H1 (cell line): ENCODE data around the gene PCNX1. TPM values are rescaled to one million over a fixed set of nuclear protein-coding genes. Genes with fewer than 3 reads are reported as not detected.

Experiments
- CTCF ChIA-PET: fragments of 300-600 bp; sonication (Branson Sonifier 250); formaldehyde crosslinking; loops from one replicate; lab custom pipeline; 2021; ENCODE audit not compliant: partially characterized antibody; lab: Charles Lee
- POLR2A ChIA-PET: fragments of 300-600 bp; sonication (Branson Sonifier 250); formaldehyde crosslinking; loops from one replicate; lab custom pipeline; 2021; ENCODE audit warnings: inconsistent platforms; ENCODE audit not compliant: partially characterized antibody; lab: Charles Lee
- DNase-seq, 2 experiments: peaks; one replicate each; pipeline versions ENCODE4 v3.0.0 to v3.0.0-alpha.2; 2010 to 2022; ENCODE audit warnings: low spot score in 2 of 2, low read depth in 1 of 2, mixed read lengths in 1 of 2
- FAIRE-seq: peaks from 2 replicates; lab custom pipeline; 2011; peaks lifted over from hg19 to GRCh38; lab: Jason Lieb, UNC
- H2AFZ ChIP-seq: 2 replicates; pipeline ENCODE4 v1.8.1; 2012; ENCODE audit warnings: low read length, inconsistent platforms
- H2AK5ac ChIP-seq: 2 replicates; pipeline ENCODE4 v1.6.1; 2013; ENCODE audit warnings: low read depth, low read length
- H2BK120ac ChIP-seq: replicated peaks from 2 replicates; pipeline ENCODE3; 2013; ENCODE audit warnings: low read depth, low read length, inconsistent platforms
- H2BK12ac ChIP-seq: 2 replicates; pipeline ENCODE4 v1.6.1; 2013; ENCODE audit warnings: low read depth, low read length
- H2BK15ac ChIP-seq: 2 replicates; pipeline ENCODE4 v1.6.1; 2013; ENCODE audit warnings: low read length
- H2BK20ac ChIP-seq: 2 replicates; pipeline ENCODE4 v1.6.1; 2013; ENCODE audit warnings: low read length
- H2BK5ac ChIP-seq: 2 replicates; pipeline ENCODE4 v1.6.1; 2013; ENCODE audit warnings: low read depth, low read length
- H3K14ac ChIP-seq: 2 replicates; pipeline ENCODE4 v1.6.1; 2013; ENCODE audit warnings: inconsistent platforms; ENCODE audit not compliant: insufficient read length
- H3K18ac ChIP-seq: 2 replicates; pipeline ENCODE4 v1.6.1; 2013; ENCODE audit warnings: low read length; ENCODE audit errors: extremely low read depth
- H3K23ac ChIP-seq: 2 replicates; pipeline ENCODE4 v1.6.1; 2013; ENCODE audit warnings: inconsistent platforms; ENCODE audit not compliant: insufficient read length
- H3K23me2 ChIP-seq: 2 replicates; pipeline ENCODE4 v1.6.1; 2013; ENCODE audit warnings: low read depth, low read length
- H3K27ac ChIP-seq: 2 replicates; pipeline ENCODE4 v1.6.1; 2011; ENCODE audit warnings: low read depth, low read length, inconsistent platforms
- H3K27me3 ChIP-seq, 4 experiments: replicated peaks in 1 of 4; 1 replicate in 1 of 4; 2 replicates in 3 of 4; pipeline versions ENCODE4 v1.6.1 to v1.8.1; 2011 to 2013; ENCODE audit warnings: low read length in 3 of 4, mild to moderate bottlenecking in 3 of 4, inconsistent platforms in 2 of 4, mixed read lengths in 2 of 4, moderate library complexity in 1 of 4; ENCODE audit not compliant: control insufficient read depth in 3 of 4, insufficient read depth in 3 of 4; ENCODE audit errors: extremely low read depth in 1 of 4
- H3K36me3 ChIP-seq, 4 experiments: 2 replicates each; pipeline versions ENCODE4 v1.6.1 to v1.8.1; 2011 to 2013; ENCODE audit warnings: mild to moderate bottlenecking in 4 of 4, low read length in 3 of 4, moderate library complexity in 2 of 4, control low read depth in 1 of 4, inconsistent platforms in 1 of 4; ENCODE audit not compliant: insufficient read depth in 4 of 4, control insufficient read depth in 2 of 4
- H3K4ac ChIP-seq: replicated peaks from 2 replicates; pipeline ENCODE3; 2013; ENCODE audit warnings: low read length, low read depth, mixed read lengths, inconsistent platforms; ENCODE audit not compliant: insufficient read length
- H3K4me1 ChIP-seq, 4 experiments: replicated peaks in 1 of 4; 1 replicate in 1 of 4; 2 replicates in 3 of 4; pipeline versions ENCODE4 v1.6.1 to v1.8.1; 2011 to 2013; ENCODE audit warnings: low read length in 3 of 4, inconsistent platforms in 2 of 4, mixed read lengths in 1 of 4; ENCODE audit not compliant: insufficient read depth in 4 of 4, control insufficient read depth in 3 of 4
- H3K4me2 ChIP-seq, 2 experiments: 2 replicates each; pipeline versions ENCODE4 v1.6.1 to v1.8.1; 2011 to 2013; ENCODE audit warnings: low read depth in 2 of 2, low read length in 2 of 2, control low read depth in 1 of 2, inconsistent platforms in 1 of 2, mild to moderate bottlenecking in 1 of 2; ENCODE audit not compliant: insufficient read depth in 1 of 2
- H3K4me3 ChIP-seq, 4 experiments: fragments of 200-600, 300-600 bp in 1 of 4; sonication (generic), shearing (Covaris generic), sonication (Bioruptor Twin) in 1 of 4; 2 replicates each; pipeline versions ENCODE4 v1.5.1 to v1.8.1; 2011 to 2016; ENCODE audit warnings: low read length in 4 of 4, low read depth in 3 of 4, control low read depth in 2 of 4, inconsistent platforms in 2 of 4, mild to moderate bottlenecking in 2 of 4, mixed read lengths in 1 of 4, moderate library complexity in 1 of 4; ENCODE audit not compliant: insufficient read depth in 2 of 4; ENCODE audit errors: extremely low read depth in 1 of 4
- H3K56ac ChIP-seq: replicated peaks from 2 replicates; pipeline ENCODE3; 2013; ENCODE audit warnings: low read depth, mild to moderate bottlenecking, mixed read lengths, low read length, inconsistent platforms; ENCODE audit not compliant: insufficient read length
- H3K79me1 ChIP-seq: 2 replicates; pipeline ENCODE4 v1.6.1; 2013; ENCODE audit warnings: low read depth, low read length, control low read depth
- H3K79me2 ChIP-seq, 2 experiments: 2 replicates each; pipeline versions ENCODE4 v1.6.1 to v1.8.1; 2012 to 2013; ENCODE audit warnings: low read length in 2 of 2, mild to moderate bottlenecking in 2 of 2, inconsistent platforms in 1 of 2; ENCODE audit not compliant: insufficient read depth in 2 of 2, control insufficient read depth in 1 of 2
- H3K9ac ChIP-seq, 4 experiments: replicated peaks in 1 of 4; 1 replicate in 1 of 4; 2 replicates in 3 of 4; pipeline versions ENCODE4 v1.6.1 to v1.8.1; 2011 to 2013; ENCODE audit warnings: low read depth in 3 of 4, low read length in 3 of 4, control low read depth in 2 of 4, mild to moderate bottlenecking in 2 of 4, moderate library complexity in 2 of 4, inconsistent platforms in 1 of 4; ENCODE audit errors: extremely low read depth in 1 of 4
- H3K9me3 ChIP-seq, 2 experiments: 2 replicates each; pipeline versions ENCODE4 v1.6.1 to v1.8.1; 2012 to 2013; ENCODE audit warnings: mild to moderate bottlenecking in 2 of 2, moderate library complexity in 2 of 2, control low read depth in 1 of 2, inconsistent platforms in 1 of 2, low read depth in 1 of 2, low read length in 1 of 2, mixed read lengths in 1 of 2; ENCODE audit not compliant: insufficient read depth in 2 of 2
- H4K20me1 ChIP-seq, 2 experiments: replicated peaks in 1 of 2; 2 replicates each; pipeline versions ENCODE3 to v1.8.1; 2011 to 2013; ENCODE audit warnings: inconsistent platforms in 2 of 2, low read length in 2 of 2, mild to moderate bottlenecking in 1 of 2; ENCODE audit not compliant: insufficient read depth in 2 of 2, control insufficient read depth in 1 of 2
- H4K5ac ChIP-seq: 2 replicates; pipeline ENCODE4 v1.6.1; 2013; ENCODE audit warnings: low read length, low read depth, mixed read lengths, inconsistent platforms; ENCODE audit not compliant: insufficient read length
- H4K8ac ChIP-seq: 2 replicates; pipeline ENCODE4 v1.8.0; 2013; ENCODE audit warnings: mild to moderate bottlenecking, moderate library complexity, low read length, inconsistent platforms; ENCODE audit not compliant: insufficient read depth; ENCODE audit errors: extremely low read depth
- H4K91ac ChIP-seq: replicated peaks from 2 replicates; pipeline ENCODE3; 2013; ENCODE audit warnings: low read length, mixed read lengths, inconsistent platforms; ENCODE audit not compliant: insufficient read length
- ATF2 ChIP-seq: IDR thresholded peaks from 2 replicates; pipeline ENCODE4 v1.6.1; 2012; ENCODE audit warnings: low read length, inconsistent platforms
- ATF3 ChIP-seq: IDR thresholded peaks from 2 replicates; pipeline ENCODE4 v1.6.1; 2011; ENCODE audit warnings: low read depth, mild to moderate bottlenecking, low read length; ENCODE audit not compliant: insufficient read depth
- GABPA ChIP-seq: IDR thresholded peaks from 2 replicates; pipeline ENCODE4 v1.6.1; 2011; ENCODE audit warnings: mild to moderate bottlenecking, low read length, moderate library complexity, borderline replicate concordance; ENCODE audit not compliant: insufficient read depth
- JUND ChIP-seq: IDR thresholded peaks from 2 replicates; pipeline ENCODE4 v1.6.1; 2011; ENCODE audit warnings: mild to moderate bottlenecking, improper control_type of control experiment, low read length
- NANOG ChIP-seq: IDR thresholded peaks from 2 replicates; pipeline ENCODE4 v1.6.1; 2011; ENCODE audit warnings: low read length, low read depth, mild to moderate bottlenecking, inconsistent platforms; ENCODE audit not compliant: insufficient read depth, poor library complexity, severe bottlenecking
- SIRT6 ChIP-seq: IDR thresholded peaks from one replicate; pipeline ENCODE4 v1.7.1; 2012; ENCODE audit warnings: low read length, inconsistent platforms
- SUZ12 ChIP-seq: fragments of 200-600 bp; sonication (generic); IDR thresholded peaks from 2 replicates; pipeline ENCODE4 v1.6.1; 2012; ENCODE audit warnings: mild to moderate bottlenecking, inconsistent platforms, low read length, moderate library complexity, mixed read lengths
- TAF7 ChIP-seq: optimal IDR thresholded peaks from 2 replicates; pipeline ENCODE3; 2011; ENCODE audit warnings: low read depth, mild to moderate bottlenecking, inconsistent platforms, low read length, moderate library complexity, borderline replicate concordance
- WGBS, 2 experiments: shearing (Covaris generic) in 1 of 2; methylation state at CpG; one replicate each; pipeline versions ENCODE4 v1.1.6 to v1.1.7; 2013 to 2015; ENCODE audit warnings: low lambda C conversion rate in 2 of 2, mixed read lengths in 2 of 2, inconsistent platforms in 1 of 2, low coverage in 1 of 2, missing lambda C conversion rate in 1 of 2; ENCODE audit not compliant: insufficient replicate concordance in 2 of 2, insufficient coverage in 1 of 2, insufficient read length in 1 of 2; ENCODE audit errors: extremely low coverage in 1 of 2, missing lambda C conversion rate in 1 of 2; 5-methylcytosine and 5-hydroxymethylcytosine counted together
- polyA plus RNA-seq, 7 experiments: library from polyadenylated mRNA; depleted of rRNA in 3 of 7; stranded (reverse) in 5 of 7; unstranded in 2 of 7; fragments of >200 nt in 5 of 7; fragments of 200-250 nt in 2 of 7; gene quantifications; 1 replicate in 5 of 7; 2 replicates in 1 of 7; 4 replicates in 1 of 7; pipeline versions ENCODE4 v1.2.1 to v1.2.3, GENCODE V29; 2011 to 2013; ENCODE audit warnings: missing spikeins in 2 of 7, mixed read lengths in 2 of 7
- total RNA-seq: library from RNA; stranded (reverse); fragmentation: NEBNext Ultra II Directional; extraction: Animal tissue kit (Norgen Biotek cat#: 25700); gene quantifications from 2 replicates; pipeline ENCODE4 v1.2.1, GENCODE V29; 2021

PCNX1 gene
- total and polyA plus RNA-seq, 2 of the 8 experiments (the other 6 are each of a cell fraction or from before 2014, with no cell fraction given): 37.7 to 53.2 TPM

- H4K20me1 ChIP-seq: peaks cover 8 to 17% of the 10 kb centered on the region in 2 experiments
- H3K4ac ChIP-seq: no peak overlapping the region
- H2BK20ac ChIP-seq: no peak overlapping the region
- no peaks in the 10 kb centered on the region for H3K9me3 ChIP-seq
- peaks cover 0 to 5% (median 0%) of the 10 kb centered on the region in 4 experiments; a peak in 1 of 8 replicates for H3K36me3 ChIP-seq
- no peak overlapping the region for H4K5ac ChIP-seq
- H3K23ac ChIP-seq: no peak overlapping the region
- WGBS, 2 experiments: 94% methylated on average over 7 of the region's 7 CpGs; no CpG with 5 or more reads in 1 of the 2 experiments
- no peak overlapping the region for H2BK15ac ChIP-seq
- no peak overlapping the region for H4K8ac ChIP-seq
- no peak overlapping the region for H2BK5ac ChIP-seq
- peaks cover 6% of the 10 kb centered on the region for H3K79me1 ChIP-seq
- H3K79me2 ChIP-seq: peaks cover 11 to 99% of the 10 kb centered on the region in 2 experiments
- no peak overlapping the region for H3K9ac ChIP-seq
- no peak overlapping the region for H2AK5ac ChIP-seq
- no peak overlapping the region for H2BK120ac ChIP-seq
- no peak overlapping the region for H2AFZ ChIP-seq
- no peak overlapping the region for H3K14ac ChIP-seq
- H3K4me3 ChIP-seq: no peak overlapping the region
- H3K27ac ChIP-seq: no peak overlapping the region
- H3K27me3 ChIP-seq: no peaks in the 10 kb centered on the region
- no peak overlapping the region for H3K56ac ChIP-seq
- FAIRE-seq (no peak), DNase-seq (no peak)
- CTCF ChIA-PET: no interaction called here
- H2BK12ac ChIP-seq: no peak overlapping the region
- no peak overlapping the region for H3K4me2 ChIP-seq
- no peaks in the 10 kb centered on the region for H3K23me2 ChIP-seq
- H3K18ac ChIP-seq: no peak overlapping the region
- 0 out of 7 replicates have a peak, but pooled peaks cover 0 to 2% (median 0%) of the 10 kb centered on the region in 4 experiments for H3K4me1 ChIP-seq
- H4K91ac ChIP-seq: no peak overlapping the region
- POLR2A ChIA-PET: no interaction called here
- TF ChIP-seq SIRT6: no peak
- TF ChIP-seq JUND: no peak
- TF ChIP-seq GABPA: no peak
- no peak for TF ChIP-seq ATF3
- TF ChIP-seq ATF2: no peak
- no peak for TF ChIP-seq SUZ12
- no peak for TF ChIP-seq NANOG
- no peak for TF ChIP-seq TAF7
These were observed 9.0 kb downstream of the PCNX1 start for GRCh38 chr14:70916300-70916699.
